Liver (tissue), 9 donors: ENCODE results near the gene FANCI. TPM values are rescaled to one million over a fixed set of nuclear protein-coding genes. Genes with fewer than 3 reads are reported as not detected.

ENCODE experiments used
- DNase-seq: peaks from one replicate; pipeline ENCODE4 v3.0.0-alpha.2; 2017; ENCODE audit warnings: low spot score
- H3K27ac ChIP-seq, 2 donors: one replicate each; pipeline ENCODE4 v1.7.0; 2013; ENCODE audit warnings: inconsistent platforms in 2 of 2, low read length in 2 of 2, control low read depth in 1 of 2, low read depth in 1 of 2, mild to moderate bottlenecking in 1 of 2
- H3K27me3 ChIP-seq, 4 donors: one replicate each; pipeline versions ENCODE4 v1.6.1 to v1.7.0; 2013; ENCODE audit warnings: low read length in 3 of 4, inconsistent platforms in 1 of 4, mild to moderate bottlenecking in 1 of 4, moderate library complexity in 1 of 4; ENCODE audit not compliant: control insufficient read depth in 4 of 4, insufficient read depth in 4 of 4
- H3K36me3 ChIP-seq, 4 donors: one replicate each; pipeline versions ENCODE4 v1.6.1 to v1.7.0; 2013; ENCODE audit warnings: low read length in 3 of 4, mild to moderate bottlenecking in 3 of 4, low read depth in 1 of 4, moderate library complexity in 1 of 4; ENCODE audit not compliant: control insufficient read depth in 4 of 4, insufficient read depth in 3 of 4
- H3K4me1 ChIP-seq, 4 donors: one replicate each; pipeline versions ENCODE4 v1.6.1 to v1.7.0; 2013; ENCODE audit warnings: low read length in 3 of 4, mild to moderate bottlenecking in 3 of 4, moderate library complexity in 1 of 4; ENCODE audit not compliant: control insufficient read depth in 4 of 4, insufficient read depth in 4 of 4
- H3K4me3 ChIP-seq, 3 donors: one replicate each; pipeline versions ENCODE4 v1.6.1 to v1.7.0; 2013; ENCODE audit warnings: low read length in 3 of 3, control low read depth in 1 of 3, low read depth in 1 of 3, mild to moderate bottlenecking in 1 of 3
- H3K9ac ChIP-seq, 2 donors: one replicate each; pipeline ENCODE4 v1.7.0; 2013; ENCODE audit warnings: low read length in 2 of 2, mild to moderate bottlenecking in 2 of 2, moderate library complexity in 2 of 2, control low read depth in 1 of 2, low read depth in 1 of 2
- H3K9me3 ChIP-seq, 4 donors: one replicate each; pipeline versions ENCODE4 v1.6.1 to v1.7.0; 2013; ENCODE audit warnings: low read length in 3 of 4; ENCODE audit not compliant: control insufficient read depth in 4 of 4
- ATF3 ChIP-seq: IDR thresholded peaks from 2 replicates; pipeline ENCODE4 v1.6.1; 2016; ENCODE audit warnings: antibody characterized with exemption
- EGR1 ChIP-seq, 2 donors: IDR thresholded peaks; 2 replicates each; pipeline ENCODE4 v1.6.1; 2016 to 2018; ENCODE audit warnings: antibody characterized with exemption in 2 of 2, low read depth in 2 of 2
- FOXA1 ChIP-seq: IDR thresholded peaks from 2 replicates; pipeline ENCODE4 v1.6.1; 2016; ENCODE audit warnings: antibody characterized with exemption
- FOXA2 ChIP-seq: IDR thresholded peaks from 2 replicates; pipeline ENCODE4 v1.6.1; 2016; ENCODE audit warnings: antibody characterized with exemption
- GABPA ChIP-seq, 2 donors: IDR thresholded peaks in 1 of 2; conservative IDR thresholded peaks in 1 of 2; 2 replicates each; pipeline ENCODE4 v1.6.1; 2016; ENCODE audit warnings: antibody characterized with exemption in 2 of 2, mild to moderate bottlenecking in 1 of 2, moderate library complexity in 1 of 2
- HNF4A ChIP-seq, 2 donors: conservative IDR thresholded peaks; 2 replicates each; pipeline ENCODE4 v1.6.1; 2016; ENCODE audit warnings: antibody characterized with exemption in 2 of 2, mild to moderate bottlenecking in 2 of 2
- HNF4G ChIP-seq: IDR thresholded peaks from 2 replicates; pipeline ENCODE4 v1.6.1; 2016; ENCODE audit warnings: antibody characterized with exemption
- JUND ChIP-seq, 2 donors: IDR thresholded peaks; 2 replicates each; pipeline ENCODE4 v1.6.1; 2016; ENCODE audit warnings: antibody characterized with exemption in 2 of 2
- MAX ChIP-seq: IDR thresholded peaks from 2 replicates; pipeline ENCODE4 v1.6.1; 2016; ENCODE audit warnings: antibody characterized with exemption
- NR2F2 ChIP-seq: IDR thresholded peaks from 2 replicates; pipeline ENCODE4 v1.6.1; 2016; ENCODE audit warnings: antibody characterized with exemption
- RAD21 ChIP-seq, 2 donors: IDR thresholded peaks; 2 replicates each; pipeline ENCODE4 v1.6.1; 2016; ENCODE audit warnings: antibody characterized with exemption in 2 of 2, mild to moderate bottlenecking in 2 of 2
- REST ChIP-seq: IDR thresholded peaks from 2 replicates; pipeline ENCODE4 v1.6.1; 2016; ENCODE audit warnings: antibody characterized with exemption, mild to moderate bottlenecking
- RXRA ChIP-seq, 2 donors: IDR thresholded peaks; 2 replicates each; pipeline ENCODE4 v1.6.1; 2017 to 2018; ENCODE audit warnings: antibody characterized with exemption in 2 of 2, mild to moderate bottlenecking in 1 of 2
- SP1 ChIP-seq: IDR thresholded peaks from 2 replicates; pipeline ENCODE4 v1.6.1; 2018; ENCODE audit warnings: antibody characterized with exemption, mild to moderate bottlenecking
- TAF1 ChIP-seq: conservative IDR thresholded peaks from 2 replicates; pipeline ENCODE4 v1.6.1; 2016; ENCODE audit warnings: antibody characterized with exemption, mild to moderate bottlenecking
- YY1 ChIP-seq: IDR thresholded peaks from 2 replicates; pipeline ENCODE4 v1.6.1; 2016; ENCODE audit warnings: antibody characterized with exemption, mild to moderate bottlenecking
- ZBTB33 ChIP-seq: IDR thresholded peaks from 2 replicates; pipeline ENCODE4 v1.6.1; 2016; ENCODE audit warnings: antibody characterized with exemption
- WGBS: extraction: QIAGEN DNeasy Blood & Tissue Kit; methylation state at CpG from one replicate; pipeline ENCODE4 v1.1.7; 2013; 5-methylcytosine and 5-hydroxymethylcytosine counted together
- polyA plus RNA-seq, 2 donors: library from polyadenylated mRNA; stranded (reverse) in 1 of 2; unstranded in 1 of 2; fragments of 200-250 nt in 1 of 2; fragments of >200 nt in 1 of 2; fragmentation: Nextera tagmentation in 1 of 2; extraction: Ambion mirVana in 1 of 2; gene quantifications; one replicate each; pipeline versions ENCODE4 v1.2.1 to v1.2.3, GENCODE V29; 2013 to 2015
- total RNA-seq, 2 donors: library from RNA; depleted of rRNA; stranded (reverse); fragments of >200 nt; gene quantifications; one replicate each; pipeline ENCODE4 v1.2.3, GENCODE V29; 2014
- donor health status: healthy.
- donor health status: healthy.
- donor health status: healthy.
- donor health status: healthy.
- donor health status: healthy.

Gene FANCI
- total and polyA plus RNA-seq, 4 donors: 1.7 to 41.9 (median 2.3) TPM

GRCh38 chr15:89359471-89360293 is 115.9 kb downstream of the FANCI start:
- WGBS: 11% methylated on average over 32 of the region's 32 CpGs
- TF ChIP-seq GABPA (IDR thresholded peaks at IDR 0.05 in 1 of 2, conservative IDR thresholded peaks at IDR 0.05 in 1 of 2): no peak
- no peak for TF ChIP-seq REST
- no peak for TF ChIP-seq RXRA (IDR thresholded peaks at IDR 0.05)
- TF ChIP-seq EGR1 (IDR thresholded peaks at IDR 0.05; ENCODE audit: low read depth in 2 of 2): no peak
- TF ChIP-seq SP1: no peak
- no peak for TF ChIP-seq YY1
- TF ChIP-seq MAX: no peak
- no peak for TF ChIP-seq RAD21 (IDR thresholded peaks at IDR 0.05)
- TF ChIP-seq HNF4G: no peak
- TF ChIP-seq JUND (IDR thresholded peaks at IDR 0.05): no peak
- TF ChIP-seq ZBTB33: no peak
- peaks cover 2 to 22% (median 10%) of the 10 kb centered on the region in 4 donors for H3K4me1 ChIP-seq
- H3K27ac ChIP-seq: no peak overlapping the region
- peak overlapping the region in 1 of 3 donors; percentile 34 for H3K4me3 ChIP-seq
- H3K27me3 ChIP-seq: peaks cover 0 to 17% (median 9%) of the 10 kb centered on the region in 4 donors
- H3K9ac ChIP-seq: no peak overlapping the region
- no peaks in the 10 kb centered on the region for H3K36me3 ChIP-seq
- no peak for DNase-seq
- no peaks in the 10 kb centered on the region for H3K9me3 ChIP-seq

- peaks cover 0 to 20% (median 12%) of the 10 kb centered on the region in 4 donors for H3K27me3 ChIP-seq
- no peak overlapping the region for H3K9ac ChIP-seq
- H3K4me3 ChIP-seq: no peak overlapping the region
- DNase-seq: no peak
- H3K4me1 ChIP-seq: peaks cover 2 to 22% (median 10%) of the 10 kb centered on the region in 4 donors
- WGBS: 12% methylated on average over 31 of the region's 31 CpGs
- H3K9me3 ChIP-seq: no peaks in the 10 kb centered on the region
- H3K36me3 ChIP-seq: no peaks in the 10 kb centered on the region
- no peak overlapping the region for H3K27ac ChIP-seq
- TF ChIP-seq HNF4A (conservative IDR thresholded peaks at IDR 0.05) (no peak), REST (no peak), RXRA (IDR thresholded peaks at IDR 0.05) (no peak), ATF3 (no peak), FOXA1 (no peak), JUND (IDR thresholded peaks at IDR 0.05) (no peak), SP1 (no peak), RAD21 (IDR thresholded peaks at IDR 0.05) (no peak), FOXA2 (no peak), GABPA (IDR thresholded peaks at IDR 0.05 in 1 of 2, conservative IDR thresholded peaks at IDR 0.05 in 1 of 2) (no peak), ZBTB33 (no peak), NR2F2 (no peak), TAF1 (no peak)
Observed at GRCh38 chr15:89360294-89360971, 116.7 kb downstream of the FANCI start.
